Astrocyte (in vitro differentiated cells and primary cell): ENCODE data around the gene HIRA. TPM values are rescaled to one million over a fixed set of nuclear protein-coding genes. Genes with fewer than 3 reads are reported as not detected.

Experiments
- DNase-seq: peaks from one replicate; pipeline ENCODE4 v3.0.0-alpha.2; 2010; ENCODE audit warnings: low read depth
- FAIRE-seq: peaks from 2 replicates; lab custom pipeline; 2011; peaks lifted over from hg19 to GRCh38; lab: Jason Lieb, UNC
- H2AFZ ChIP-seq: 2 replicates; pipeline ENCODE4 v1.6.0; 2012; ENCODE audit warnings: low read depth, low read length, inconsistent platforms
- H3K27ac ChIP-seq: 2 replicates; pipeline ENCODE4 v1.5.1; 2011; ENCODE audit warnings: low read depth, low read length, inconsistent platforms
- H3K27me3 ChIP-seq: 2 replicates; pipeline ENCODE4 v1.6.0; 2011; ENCODE audit warnings: low read length, inconsistent platforms; ENCODE audit not compliant: insufficient read depth
- H3K36me3 ChIP-seq: 2 replicates; pipeline ENCODE4 v1.5.1; 2011; ENCODE audit warnings: low read length, inconsistent platforms; ENCODE audit not compliant: insufficient read depth
- H3K4me1 ChIP-seq: 2 replicates; pipeline ENCODE4 v1.5.1; 2011; ENCODE audit warnings: low read length, inconsistent platforms; ENCODE audit not compliant: insufficient read depth
- H3K4me2 ChIP-seq: 2 replicates; pipeline ENCODE4 v1.6.0; 2012; ENCODE audit warnings: low read length, inconsistent platforms
- H3K4me3 ChIP-seq: 2 replicates; pipeline ENCODE4 v1.5.1; 2011; ENCODE audit warnings: low read depth, mild to moderate bottlenecking, low read length, inconsistent platforms; ENCODE audit not compliant: insufficient read depth
- H3K79me2 ChIP-seq: 2 replicates; pipeline ENCODE4 v1.6.0; 2012; ENCODE audit warnings: mild to moderate bottlenecking, low read length, inconsistent platforms; ENCODE audit not compliant: insufficient read depth
- H3K9ac ChIP-seq: 2 replicates; pipeline ENCODE4 v1.6.0; 2012; ENCODE audit warnings: mild to moderate bottlenecking, low read length, inconsistent platforms
- H3K9me3 ChIP-seq: 2 replicates; pipeline ENCODE4 v1.5.1; 2012; ENCODE audit warnings: low read depth, mild to moderate bottlenecking, low read length, inconsistent platforms; ENCODE audit not compliant: insufficient read depth
- H4K20me1 ChIP-seq: 2 replicates; pipeline ENCODE4 v1.6.0; 2012; ENCODE audit warnings: low read length, inconsistent platforms; ENCODE audit not compliant: insufficient read depth
- H3K27ac Mint-ChIP-seq: one replicate; pipeline ENCODE4 v1.8.0; 2021; ENCODE audit warnings: mild to moderate bottlenecking, mixed read lengths; ENCODE audit not compliant: unreplicated experiment
- H3K27me3 Mint-ChIP-seq: one replicate; pipeline ENCODE4 v1.8.0; 2021; ENCODE audit warnings: low read depth, mixed read lengths; ENCODE audit not compliant: unreplicated experiment
- H3K36me3 Mint-ChIP-seq: one replicate; pipeline ENCODE4 v1.8.0; 2021; ENCODE audit warnings: low read depth, mixed read lengths; ENCODE audit not compliant: unreplicated experiment
- H3K4me1 Mint-ChIP-seq: one replicate; pipeline ENCODE4 v1.8.0; 2021; ENCODE audit warnings: low read depth, mixed read lengths; ENCODE audit not compliant: unreplicated experiment
- H3K4me3 Mint-ChIP-seq: one replicate; pipeline ENCODE4 v1.8.0; 2021; ENCODE audit warnings: mild to moderate bottlenecking, moderate library complexity, mixed read lengths; ENCODE audit not compliant: unreplicated experiment
- H3K9me3 Mint-ChIP-seq: one replicate; pipeline ENCODE4 v1.8.0; 2021; ENCODE audit warnings: mild to moderate bottlenecking, mixed read lengths; ENCODE audit not compliant: unreplicated experiment
- EZH2 ChIP-seq: IDR thresholded peaks from 2 replicates; pipeline ENCODE4 v1.6.1; 2012; ENCODE audit warnings: mild to moderate bottlenecking, low read length, inconsistent platforms; ENCODE audit not compliant: insufficient read depth
- total RNA-seq: library from RNA; stranded (reverse); gene quantifications from 2 replicates; pipeline ENCODE4 v1.2.1, GENCODE V29; 2021
- TF ChIP-seq, protein P1 (sequence below): IDR thresholded peaks from 2 replicates; pipeline ENCODE4 v1.5.1; 2011; ENCODE audit warnings: low read depth, mild to moderate bottlenecking, inconsistent platforms, low read length, moderate library complexity; ENCODE audit not compliant: insufficient read depth

Gene HIRA
- total RNA-seq, 1 donor from 2014 or later: 31.1 TPM

DNA sequence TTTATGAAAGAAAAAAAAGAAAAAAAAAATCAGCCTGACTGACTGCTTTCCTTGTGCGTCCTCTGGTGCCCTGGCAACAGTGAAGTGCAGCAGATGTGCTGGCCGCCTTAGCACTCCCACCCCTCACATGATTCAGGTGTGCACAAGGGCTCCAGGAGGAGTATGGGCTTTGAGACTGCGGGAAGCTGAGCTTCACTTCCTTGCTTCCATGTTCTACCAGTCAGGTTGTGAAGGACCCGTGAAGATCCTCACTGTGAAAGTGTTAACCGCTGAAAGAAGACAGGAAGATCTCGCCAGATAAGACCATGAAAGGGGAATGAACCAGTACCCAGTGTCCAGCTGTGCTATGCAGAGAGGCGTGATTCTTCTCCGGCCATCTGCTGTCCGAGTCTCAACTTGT lies 48.2 kb downstream of the HIRA start:
- Histone ChIP-seq H3K36me3 (peaks cover 51% of the 10 kb centered on the region), H3K4me2 (no peak overlapping the region), H3K4me3 (no peak overlapping the region), H3K9me3 (no peaks in the 10 kb centered on the region), H3K27me3 (no peaks in the 10 kb centered on the region), H2AFZ (no peak overlapping the region), H3K27ac (no peak overlapping the region), H3K79me2 (no peaks in the 10 kb centered on the region), H4K20me1 (no peaks in the 10 kb centered on the region), H3K9ac (no peak overlapping the region), H3K4me1 (no peaks in the 10 kb centered on the region)
- Mint-ChIP-seq H3K9me3 (no peaks in the 10 kb centered on the region), H3K4me3 (no peak overlapping the region), H3K4me1 (no peaks in the 10 kb centered on the region), H3K27ac (no peak overlapping the region), H3K36me3 (peaks cover 13% of the 10 kb centered on the region), H3K27me3 (no peaks in the 10 kb centered on the region)
- TF ChIP-seq, protein P1, sequence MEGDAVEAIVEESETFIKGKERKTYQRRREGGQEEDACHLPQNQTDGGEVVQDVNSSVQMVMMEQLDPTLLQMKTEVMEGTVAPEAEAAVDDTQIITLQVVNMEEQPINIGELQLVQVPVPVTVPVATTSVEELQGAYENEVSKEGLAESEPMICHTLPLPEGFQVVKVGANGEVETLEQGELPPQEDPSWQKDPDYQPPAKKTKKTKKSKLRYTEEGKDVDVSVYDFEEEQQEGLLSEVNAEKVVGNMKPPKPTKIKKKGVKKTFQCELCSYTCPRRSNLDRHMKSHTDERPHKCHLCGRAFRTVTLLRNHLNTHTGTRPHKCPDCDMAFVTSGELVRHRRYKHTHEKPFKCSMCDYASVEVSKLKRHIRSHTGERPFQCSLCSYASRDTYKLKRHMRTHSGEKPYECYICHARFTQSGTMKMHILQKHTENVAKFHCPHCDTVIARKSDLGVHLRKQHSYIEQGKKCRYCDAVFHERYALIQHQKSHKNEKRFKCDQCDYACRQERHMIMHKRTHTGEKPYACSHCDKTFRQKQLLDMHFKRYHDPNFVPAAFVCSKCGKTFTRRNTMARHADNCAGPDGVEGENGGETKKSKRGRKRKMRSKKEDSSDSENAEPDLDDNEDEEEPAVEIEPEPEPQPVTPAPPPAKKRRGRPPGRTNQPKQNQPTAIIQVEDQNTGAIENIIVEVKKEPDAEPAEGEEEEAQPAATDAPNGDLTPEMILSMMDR: no peak
- no peak for TF ChIP-seq EZH2
- DNase-seq (no peak), FAIRE-seq (no peak)

- DNase-seq: no peak
- no peak overlapping the region for H3K27ac ChIP-seq
- no peak overlapping the region for H2AFZ ChIP-seq
- no peak for FAIRE-seq
- Mint-ChIP-seq H3K36me3 (peaks cover 14% of the 10 kb centered on the region), H3K9me3 (no peaks in the 10 kb centered on the region), H3K27ac (no peak overlapping the region), H3K4me1 (no peaks in the 10 kb centered on the region), H3K27me3 (no peaks in the 10 kb centered on the region), H3K4me3 (no peak overlapping the region)
- H3K4me3 ChIP-seq: no peak overlapping the region
- H3K27me3 ChIP-seq: no peaks in the 10 kb centered on the region
- no peaks in the 10 kb centered on the region for H3K9me3 ChIP-seq
- no peak for TF ChIP-seq EZH2
- TF ChIP-seq, protein P1: no peak
- H4K20me1 ChIP-seq: no peaks in the 10 kb centered on the region
- H3K36me3 ChIP-seq: peaks cover 50% of the 10 kb centered on the region
- H3K4me2 ChIP-seq: no peak overlapping the region
- no peaks in the 10 kb centered on the region for H3K79me2 ChIP-seq
- no peaks in the 10 kb centered on the region for H3K4me1 ChIP-seq
- no peak overlapping the region for H3K9ac ChIP-seq
These were observed 49.3 kb downstream of the HIRA start for GRCh38 chr22:19382240-19382639.

- H3K4me3 Mint-ChIP-seq: no peak overlapping the region
- Histone ChIP-seq H3K36me3 (peaks cover 37% of the 10 kb centered on the region), H2AFZ (no peak overlapping the region), H3K4me1 (no peaks in the 10 kb centered on the region), H3K27me3 (no peaks in the 10 kb centered on the region), H3K9me3 (no peaks in the 10 kb centered on the region), H4K20me1 (peaks cover 9% of the 10 kb centered on the region), H3K9ac (no peak overlapping the region), H3K4me2 (no peak overlapping the region), H3K79me2 (no peaks in the 10 kb centered on the region), H3K4me3 (no peak overlapping the region), H3K27ac (no peak overlapping the region)
- H3K4me1 Mint-ChIP-seq: peaks cover 4% of the 10 kb centered on the region
- H3K27ac Mint-ChIP-seq: no peak overlapping the region
- TF ChIP-seq EZH2: no peak
- TF ChIP-seq, protein P1: no peak
- no peak for FAIRE-seq
- H3K9me3 Mint-ChIP-seq: no peaks in the 10 kb centered on the region
- DNase-seq: no peak
- no peaks in the 10 kb centered on the region for H3K27me3 Mint-ChIP-seq
- peaks cover 28% of the 10 kb centered on the region for H3K36me3 Mint-ChIP-seq
These were observed 53.2 kb downstream of the HIRA start for GRCh38 chr22:19378344-19378674.
